ENCODE data around the gene DNAJC9. TPM values are rescaled to one million over a fixed set of nuclear protein-coding genes. Genes with fewer than 3 reads are reported as not detected.

DNAJC9 gene
- total RNA-seq, 1 experiment from 2014 or later, result 27.1 TPM

DNA sequence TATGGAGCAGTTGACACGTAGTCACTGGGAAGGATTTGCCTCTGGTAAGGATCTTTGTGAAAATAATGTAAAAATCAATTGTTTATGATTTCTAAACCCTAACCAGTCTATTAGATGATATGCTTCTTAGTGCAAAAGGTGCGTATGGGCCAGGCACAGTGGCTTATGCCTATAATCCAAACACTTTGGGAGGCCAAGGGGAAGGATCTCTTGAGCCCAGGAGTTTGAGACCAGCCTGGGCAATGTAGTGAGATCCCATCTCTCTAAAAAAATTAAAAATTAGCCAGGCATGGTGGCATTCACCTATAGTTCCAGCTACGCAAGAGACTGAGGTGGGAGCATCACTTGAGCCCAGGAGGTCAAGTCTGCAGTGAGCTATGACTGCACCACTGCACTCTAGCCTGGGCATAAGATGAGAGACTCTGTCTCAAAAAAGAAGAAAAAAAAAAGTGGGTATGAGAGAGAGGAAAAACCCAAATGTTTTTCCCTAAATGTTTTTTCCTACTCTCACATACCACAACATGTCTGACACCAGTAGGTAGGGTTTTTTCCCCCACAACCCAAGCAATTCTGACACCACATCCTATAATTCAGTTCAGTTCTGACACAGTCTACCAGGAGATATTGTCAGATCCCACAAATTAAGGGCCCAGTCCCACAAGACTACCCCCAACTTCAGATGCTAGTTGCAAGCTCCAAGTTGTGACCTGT, 36.5 kb downstream of the DNAJC9 start:
- in situ Hi-C loops (cut with HindIII; ENCODE audit: low pct_unique_long_range_greater_than_20kb, low sequenced_read_pairs), result no loop called here
- no peak for DNase-seq (ENCODE audit: low read depth, low spot score)

DNA sequence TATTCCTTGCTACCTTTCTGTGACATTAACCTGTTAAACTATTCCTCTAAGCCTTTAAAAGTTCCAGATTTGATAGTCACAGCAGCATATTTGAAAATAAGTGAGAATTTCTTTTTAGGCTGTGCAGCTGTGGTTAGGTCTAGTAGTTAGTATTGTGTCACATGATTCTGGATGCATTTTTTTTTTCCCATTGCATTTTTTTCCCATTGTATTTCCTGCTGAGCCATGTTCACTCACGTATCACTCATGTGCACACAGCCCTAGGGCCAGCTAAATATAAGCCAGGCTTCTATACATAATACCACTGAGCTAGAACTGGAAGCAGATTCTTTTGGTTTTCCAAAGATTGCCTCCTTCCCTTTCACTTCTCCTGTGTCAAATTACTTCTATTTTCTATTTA, 37.4 kb downstream of the DNAJC9 start:
- in situ Hi-C loops (cut with HindIII; ENCODE audit: low pct_unique_long_range_greater_than_20kb, low sequenced_read_pairs), result no loop called here
- DNase-seq (ENCODE audit: low read depth, low spot score), result peak; percentile 66

- in situ Hi-C loops (cut with HindIII; ENCODE audit: low pct_unique_long_range_greater_than_20kb, low sequenced_read_pairs), result no loop called here
- no peak for DNase-seq (ENCODE audit: low read depth, low spot score)
These were observed 39.2 kb downstream of the DNAJC9 start for GRCh38 chr10:73207883-73208282.

- in situ Hi-C loops (cut with HindIII; ENCODE audit: low pct_unique_long_range_greater_than_20kb, low sequenced_read_pairs), result no loop called here
- DNase-seq (ENCODE audit: low read depth, low spot score), result no peak
These were observed 40.7 kb downstream of the DNAJC9 start for GRCh38 chr10:73206385-73206784.

DNA sequence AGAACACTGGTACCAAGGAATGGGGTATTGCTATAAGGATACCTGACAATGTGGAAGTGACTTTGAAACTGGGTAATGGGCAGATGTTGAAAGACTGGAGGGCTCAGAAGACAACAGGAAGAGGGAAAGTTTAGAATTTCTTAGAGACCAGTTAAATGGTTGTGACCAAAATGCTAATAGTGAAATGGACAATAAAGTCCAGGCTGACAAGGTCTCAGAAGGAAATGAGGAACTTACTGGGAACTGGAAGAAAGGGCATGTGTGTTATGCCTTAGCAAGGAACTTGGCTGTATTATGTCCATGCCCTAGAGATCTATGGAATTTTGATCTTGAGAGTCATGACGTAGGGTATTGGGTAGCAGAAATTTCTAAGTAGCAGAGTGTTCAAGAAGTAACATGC, 41.2 kb downstream of the DNAJC9 start:
- no peak for DNase-seq (ENCODE audit: low read depth, low spot score)
- in situ Hi-C loops (cut with HindIII; ENCODE audit: low pct_unique_long_range_greater_than_20kb, low sequenced_read_pairs), result no loop called here

DNA sequence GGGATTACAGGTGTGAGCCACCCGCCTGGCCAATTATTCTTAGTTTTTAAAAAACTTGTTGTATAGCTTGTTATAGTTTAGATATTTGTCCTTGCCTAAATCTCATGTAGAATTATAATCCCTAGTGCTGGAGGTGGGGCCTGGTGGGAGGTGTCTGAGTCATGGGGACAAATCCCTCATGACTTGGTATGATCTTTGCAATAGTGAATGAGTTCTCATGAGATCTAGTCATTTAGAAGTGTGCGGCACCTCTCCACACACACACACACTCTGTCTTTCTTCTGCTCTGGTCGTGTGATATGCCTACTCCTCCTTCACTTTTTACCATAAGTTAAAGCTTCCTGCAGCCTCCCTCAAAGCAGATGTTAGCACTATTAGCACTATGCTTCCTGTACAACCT, 42.0 kb downstream of the DNAJC9 start:
- peak; percentile 50 for DNase-seq (ENCODE audit: low read depth, low spot score)
- in situ Hi-C loops (cut with HindIII; ENCODE audit: low pct_unique_long_range_greater_than_20kb, low sequenced_read_pairs), result no loop called here

Small RNAs within 50 kb of the gene (small RNA-seq; reads per million reads assigned to genes)
- gene RF00019 (0 reads per million in 2 experiments), gene RNU6-833P (0 reads per million in 2 experiments)

Other genes starting within 250 kb of the DNAJC9 start
- 148 and 157 TPM in 2 replicates for gene P4HA1, start 150.4 kb downstream of the DNAJC9 start, total RNA-seq (2014; rRNA removed; shearing (Covaris generic))
- gene NUDT13, start 136.8 kb downstream of the DNAJC9 start, total RNA-seq (2014; rRNA removed; shearing (Covaris generic)), result 2.3 and 2.4 TPM in 2 replicates
- gene ECD, start 79.2 kb downstream of the DNAJC9 start, total RNA-seq (2014; rRNA removed; shearing (Covaris generic)), result 41.5 and 41.7 TPM in 2 replicates
- 13.4 and 16.7 TPM in 2 replicates for gene FAM149B1, start 79.1 kb downstream of the DNAJC9 start, total RNA-seq (2014; rRNA removed; shearing (Covaris generic))
- 87.7 and 96.3 TPM in 2 replicates for gene MRPS16, start 5.4 kb upstream of the DNAJC9 start, total RNA-seq (2014; rRNA removed; shearing (Covaris generic))
- 0.40 and 0.51 TPM in 2 replicates for gene CFAP70, start 111.6 kb upstream of the DNAJC9 start, total RNA-seq (2014; rRNA removed; shearing (Covaris generic))
- gene ANXA7, start 166.8 kb upstream of the DNAJC9 start, total RNA-seq (2014; rRNA removed; shearing (Covaris generic)), result 62.2 and 63.6 TPM in 2 replicates
- gene MSS51, start 186.3 kb upstream of the DNAJC9 start, total RNA-seq (2014; rRNA removed; shearing (Covaris generic)), result 0.29 and 0.40 TPM in 2 replicates
- gene PPP3CB, start 248.8 kb upstream of the DNAJC9 start, total RNA-seq (2014; rRNA removed; shearing (Covaris generic)), result 9.2 and 10.3 TPM in 2 replicates

Data from SK-MEL-5 (cell line).